Stimulated activated CD8-positive, alpha-beta memory T cell treated with anti-CD3 and anti-CD28 coated beads, Interleukin-7, amount 100 ng/mL, for 4 hours (primary cell): ENCODE results near the gene GSDME.

ENCODE experiments used
- DNase-seq, 2 donors: peaks; one replicate each; pipeline ENCODE4 v3.0.0-alpha.2; 2020; ENCODE audit warnings: low read depth in 2 of 2

GSDME gene

DNA sequence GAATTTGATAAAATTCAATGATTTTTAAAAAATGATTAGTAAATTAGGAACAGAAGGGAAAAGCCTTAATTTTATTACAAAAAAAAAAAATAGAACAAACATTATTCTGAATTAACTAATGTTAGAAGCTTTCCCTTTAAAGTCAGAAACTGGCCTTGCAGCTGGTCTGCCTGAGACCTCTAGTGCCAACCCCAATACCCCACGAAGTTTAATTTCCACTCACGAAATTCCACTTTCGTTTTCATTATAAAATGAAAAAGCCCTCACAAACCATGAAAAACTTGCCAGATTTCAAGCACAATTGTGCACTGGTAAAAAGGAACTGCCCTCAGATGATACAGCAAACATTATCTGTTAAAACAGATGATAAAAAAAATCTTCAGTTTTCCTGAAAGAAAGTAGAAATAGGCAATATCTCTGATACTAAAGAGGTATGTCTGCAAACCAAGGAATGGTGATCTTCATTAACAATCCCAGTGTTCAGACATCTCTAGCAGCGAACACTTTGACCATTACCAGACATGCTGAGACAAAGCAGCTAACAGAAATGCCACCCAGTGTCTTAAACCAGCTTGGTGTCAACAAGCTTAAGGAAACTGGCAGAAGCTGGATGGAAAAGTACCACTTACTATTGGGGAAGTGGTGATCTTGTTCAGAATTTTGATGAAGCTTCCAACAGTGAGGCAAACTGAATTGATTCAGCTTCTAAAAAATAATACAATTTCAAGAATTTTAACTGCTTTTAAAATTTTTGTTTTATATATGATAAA is 103.8 kb downstream of the GSDME start:
- DNase-seq: no peak

DNA sequence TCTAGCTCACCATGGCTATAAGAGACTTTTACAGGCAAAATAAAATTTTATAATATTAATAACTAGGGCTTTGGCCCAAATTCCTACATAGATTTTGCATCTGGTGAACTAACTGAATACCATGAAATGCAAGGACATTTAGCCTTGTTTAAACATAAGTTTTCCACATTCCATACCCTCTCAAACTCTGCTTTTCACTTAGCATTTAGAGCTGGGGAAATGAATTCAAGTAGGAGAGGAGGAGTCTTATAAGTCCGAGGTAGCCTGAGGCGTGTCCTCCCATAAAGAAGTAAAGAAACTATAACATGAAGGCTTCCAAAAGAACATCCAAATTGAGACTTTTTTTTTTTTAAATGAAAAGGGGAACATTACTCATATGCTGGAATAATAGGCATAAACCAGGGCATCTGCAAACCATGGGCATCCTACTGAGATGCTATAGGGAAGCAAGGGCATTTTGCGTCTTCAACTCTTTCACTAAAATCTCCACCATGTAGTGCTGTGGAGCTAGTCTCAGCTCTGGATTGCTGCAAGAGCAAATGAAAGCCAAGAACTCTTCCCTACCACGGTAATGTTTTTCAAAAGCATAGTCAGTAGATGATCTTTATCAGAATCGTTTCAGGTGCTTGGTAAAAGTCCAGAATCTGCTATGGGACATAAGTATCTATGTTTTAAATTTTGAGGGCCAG is 104.9 kb downstream of the GSDME start:
- no peak for DNase-seq
